ENCODE results near the gene IDNK.

- TF ChIP-seq SNAI2 (CRISPR knock-in tag; IDR thresholded peaks at IDR 0.05) (no peak), CREB5 (CRISPR knock-in tag; IDR thresholded peaks at IDR 0.05; ENCODE audit: low read depth) (no peak), GLIS3 (CRISPR knock-in tag; IDR thresholded peaks at IDR 0.05) (no peak), BACH2 (CRISPR knock-in tag; IDR thresholded peaks at IDR 0.05; ENCODE audit: borderline replicate concordance) (no peak), PATZ1 (CRISPR knock-in tag; IDR thresholded peaks at IDR 0.05; ENCODE audit: borderline replicate concordance) (no peak), ZNF8 (CRISPR knock-in tag; IDR thresholded peaks at IDR 0.05) (no peak), RARB (CRISPR knock-in tag; IDR thresholded peaks at IDR 0.05) (no peak), POU6F1 (CRISPR knock-in tag; IDR thresholded peaks at IDR 0.05; ENCODE audit: borderline replicate concordance, low read depth) (no peak), ZC3H10 (CRISPR knock-in tag; IDR thresholded peaks at IDR 0.05) (no peak)
These were observed 37.9 kb upstream of the IDNK start for GRCh38 chr9:83584995-83585394.
